Calu3 (cell line): ENCODE data around the gene TEX51. TPM values are rescaled to one million over a fixed set of nuclear protein-coding genes. Genes with fewer than 3 reads are reported as not detected.

Source experiments
- BruUV-seq: library from RNA; stranded (reverse); fragments of 400-500 nt; replicated peaks from 2 replicates; lab custom pipeline; 2021; lab: Mats Ljungman, UMichigan
- CTCF ChIA-PET: fragments of 300-600 bp; sonication (Branson Sonifier 250); formaldehyde crosslinking; loops from one replicate; lab custom pipeline; 2022; ENCODE audit warnings: antibody characterized with exemption; lab: Charles Lee
- DNase-seq: peaks from one replicate; pipeline ENCODE4 v3.0.0; 2022
- H3K27ac Mint-ChIP-seq: one replicate; pipeline ENCODE4 v1.8.0; 2022; ENCODE audit warnings: mixed read lengths; ENCODE audit not compliant: unreplicated experiment
- H3K27me3 Mint-ChIP-seq: one replicate; pipeline ENCODE4 v1.8.0; 2022; ENCODE audit warnings: mixed read lengths; ENCODE audit not compliant: unreplicated experiment
- H3K36me3 Mint-ChIP-seq: one replicate; pipeline ENCODE4 v1.8.0; 2022; ENCODE audit warnings: mild to moderate bottlenecking, moderate library complexity, mixed read lengths; ENCODE audit not compliant: insufficient read depth, unreplicated experiment
- H3K4me1 Mint-ChIP-seq: one replicate; pipeline ENCODE4 v1.8.0; 2022; ENCODE audit warnings: mild to moderate bottlenecking, low read depth, mixed read lengths; ENCODE audit not compliant: unreplicated experiment
- H3K4me3 Mint-ChIP-seq: one replicate; pipeline ENCODE4 v1.8.0; 2022; ENCODE audit warnings: mild to moderate bottlenecking, low read depth, moderate library complexity, mixed read lengths; ENCODE audit not compliant: unreplicated experiment
- H3K9me3 Mint-ChIP-seq: one replicate; pipeline ENCODE4 v1.8.0; 2022; ENCODE audit warnings: low read depth, mixed read lengths; ENCODE audit not compliant: unreplicated experiment
- intact Hi-C: fragments of 100-400 bp; cut with micrococcal nuclease; formaldehyde crosslinking; loops from one replicate; pipeline ENCODE4 v1.10.0; 2022; ENCODE audit not compliant: unreplicated experiment
- total RNA-seq: library from RNA; stranded (reverse); gene quantifications from 2 replicates; pipeline ENCODE4 v1.2.3, GENCODE V29; 2022
- TF ChIP-seq, protein P1 (sequence below): fragments of 200-600 bp; IDR thresholded peaks from one replicate; pipeline ENCODE4 v1.8.0; 2022; ENCODE audit warnings: antibody characterized with exemption; ENCODE audit not compliant: unreplicated experiment

The TEX51 gene
- total RNA-seq, 1 experiment from 2014 or later, result not detected

DNA sequence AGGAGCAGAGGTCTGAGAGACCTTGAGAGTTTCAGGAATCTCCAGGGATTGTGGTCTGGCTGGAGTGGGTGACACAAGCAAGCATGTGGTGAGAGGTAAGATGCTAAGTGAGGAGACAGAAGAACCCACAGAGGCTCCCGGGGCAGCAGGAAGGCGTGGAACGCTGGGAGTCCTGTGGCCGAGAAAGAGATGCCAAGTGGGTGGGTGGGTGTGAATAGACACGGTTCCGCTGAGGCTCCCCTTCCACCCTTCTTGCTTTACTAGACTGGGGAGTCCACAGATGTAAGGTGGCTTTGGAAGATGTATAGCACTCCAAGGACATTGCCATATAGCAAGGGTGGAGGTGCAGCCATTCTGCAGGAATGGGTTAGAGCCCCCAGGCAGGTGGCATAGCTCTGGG, 4.2 kb downstream of the TEX51 start:
- no TSS peak for BruUV-seq
- Mint-ChIP-seq H3K4me3 (no peak overlapping the region), H3K27me3 (peaks cover 22% of the 10 kb centered on the region), H3K36me3 (no peaks in the 10 kb centered on the region), H3K27ac (no peak overlapping the region), H3K4me1 (no peaks in the 10 kb centered on the region), H3K9me3 (peaks cover 9% of the 10 kb centered on the region)
- DNase-seq, result no peak
- CTCF ChIA-PET, result no interaction called here
- TF ChIP-seq, protein P1, sequence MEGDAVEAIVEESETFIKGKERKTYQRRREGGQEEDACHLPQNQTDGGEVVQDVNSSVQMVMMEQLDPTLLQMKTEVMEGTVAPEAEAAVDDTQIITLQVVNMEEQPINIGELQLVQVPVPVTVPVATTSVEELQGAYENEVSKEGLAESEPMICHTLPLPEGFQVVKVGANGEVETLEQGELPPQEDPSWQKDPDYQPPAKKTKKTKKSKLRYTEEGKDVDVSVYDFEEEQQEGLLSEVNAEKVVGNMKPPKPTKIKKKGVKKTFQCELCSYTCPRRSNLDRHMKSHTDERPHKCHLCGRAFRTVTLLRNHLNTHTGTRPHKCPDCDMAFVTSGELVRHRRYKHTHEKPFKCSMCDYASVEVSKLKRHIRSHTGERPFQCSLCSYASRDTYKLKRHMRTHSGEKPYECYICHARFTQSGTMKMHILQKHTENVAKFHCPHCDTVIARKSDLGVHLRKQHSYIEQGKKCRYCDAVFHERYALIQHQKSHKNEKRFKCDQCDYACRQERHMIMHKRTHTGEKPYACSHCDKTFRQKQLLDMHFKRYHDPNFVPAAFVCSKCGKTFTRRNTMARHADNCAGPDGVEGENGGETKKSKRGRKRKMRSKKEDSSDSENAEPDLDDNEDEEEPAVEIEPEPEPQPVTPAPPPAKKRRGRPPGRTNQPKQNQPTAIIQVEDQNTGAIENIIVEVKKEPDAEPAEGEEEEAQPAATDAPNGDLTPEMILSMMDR, result no peak
- intact Hi-C loops, result no loop called here

DNA sequence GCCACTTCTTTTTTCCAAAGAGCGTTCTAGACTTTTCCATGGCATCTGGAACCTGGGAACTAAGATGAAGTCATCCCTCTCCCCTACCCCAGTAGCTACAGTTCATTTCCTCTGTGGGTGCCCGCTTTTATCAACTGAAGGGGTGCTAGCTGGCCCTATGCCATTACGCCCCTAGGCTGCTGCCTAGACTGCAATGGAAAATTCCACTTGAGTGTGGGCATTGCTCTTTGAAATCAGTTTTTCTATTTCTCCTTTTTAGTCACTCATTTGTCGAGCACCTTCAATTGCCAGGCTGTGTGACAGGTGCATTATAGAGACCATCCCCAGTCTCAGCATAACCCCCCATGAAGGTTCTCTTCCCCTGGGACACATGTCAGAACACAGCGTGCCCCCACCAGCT, 7.3 kb downstream of the TEX51 start:
- H3K36me3 Mint-ChIP-seq, result no peaks in the 10 kb centered on the region
- no peak for DNase-seq
- peaks cover 21% of the 10 kb centered on the region for H3K27me3 Mint-ChIP-seq
- TF ChIP-seq, protein P1, result no peak
- H3K9me3 Mint-ChIP-seq, result peaks cover 7% of the 10 kb centered on the region
- no peaks in the 10 kb centered on the region for H3K4me1 Mint-ChIP-seq
- CTCF ChIA-PET, result no interaction called here
- H3K27ac Mint-ChIP-seq, result no peak overlapping the region
- intact Hi-C loops, result no loop called here
- no TSS peak for BruUV-seq
- H3K4me3 Mint-ChIP-seq, result no peak overlapping the region

DNA sequence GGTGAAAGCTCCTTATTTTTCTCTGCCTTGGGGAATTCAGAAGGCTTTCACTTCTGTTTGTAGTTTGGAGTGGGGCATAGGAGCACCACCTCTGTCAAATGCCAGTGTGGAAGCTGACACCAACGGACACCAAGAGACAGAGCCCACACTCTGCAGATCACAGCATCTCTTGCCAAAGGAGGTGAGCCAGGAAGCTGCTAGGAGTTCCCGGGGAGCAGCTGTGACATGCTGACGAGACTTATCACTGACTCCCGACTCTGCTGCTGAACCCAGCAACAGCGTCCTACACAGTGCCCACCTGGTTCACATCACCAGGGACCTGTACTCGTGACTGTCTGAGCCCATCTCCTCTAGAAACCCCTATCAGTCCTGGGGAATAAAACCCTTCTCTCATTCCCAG, 8.1 kb downstream of the TEX51 start:
- H3K36me3 Mint-ChIP-seq, result no peaks in the 10 kb centered on the region
- no peaks in the 10 kb centered on the region for H3K4me1 Mint-ChIP-seq
- TF ChIP-seq, protein P1, result no peak
- H3K27me3 Mint-ChIP-seq, result peaks cover 21% of the 10 kb centered on the region
- BruUV-seq, result no TSS peak
- intact Hi-C loops, result no loop called here
- no peak overlapping the region for H3K4me3 Mint-ChIP-seq
- peaks cover 7% of the 10 kb centered on the region for H3K9me3 Mint-ChIP-seq
- no peak overlapping the region for H3K27ac Mint-ChIP-seq
- CTCF ChIA-PET, result no interaction called here
- no peak for DNase-seq

DNA sequence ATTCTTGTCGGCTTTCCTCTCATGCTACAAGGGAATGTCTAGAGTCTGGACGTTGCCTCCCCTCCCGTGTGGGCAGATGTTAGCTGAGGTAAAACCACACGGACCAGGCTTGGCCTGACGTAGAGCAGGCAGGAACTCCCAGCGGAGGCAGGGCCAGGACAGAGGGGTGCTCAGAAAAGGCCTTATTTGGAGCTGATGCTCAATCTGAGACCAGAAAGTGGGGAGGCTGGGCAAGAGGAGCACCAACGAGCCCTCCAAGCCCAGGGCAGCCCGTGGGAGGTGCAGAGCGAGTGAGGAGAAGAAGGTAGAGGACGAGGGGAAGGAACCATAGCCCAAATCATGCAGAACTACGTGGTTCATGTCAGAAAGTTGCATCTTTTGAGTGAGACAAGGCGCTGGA, 9.0 kb downstream of the TEX51 start:
- no TSS peak for BruUV-seq
- no peak for DNase-seq
- intact Hi-C loops, result no loop called here
- Mint-ChIP-seq H3K9me3 (peaks cover 6% of the 10 kb centered on the region), H3K27me3 (peaks cover 21% of the 10 kb centered on the region), H3K4me1 (no peaks in the 10 kb centered on the region), H3K36me3 (no peaks in the 10 kb centered on the region), H3K27ac (no peak overlapping the region), H3K4me3 (no peak overlapping the region)
- CTCF ChIA-PET, result no interaction called here
- TF ChIP-seq, protein P1, result no peak
